C4-2B (cell line): ENCODE measurements around the gene NBPF1.
"Not testable (repeated sequence)": the region's sequence is repeated elsewhere in the genome, so short reads cannot be mapped to it uniquely, and the experiment has no call there.

Source experiments
- ZFX ChIP-seq: fragments of 450-650 bp; IDR thresholded peaks from 2 replicates; pipeline ENCODE4 v1.6.1; 2017
- TF ChIP-seq, protein P1 (sequence below): fragments of 450-650 bp; conservative IDR thresholded peaks from 2 replicates; pipeline ENCODE4 v1.5.1; 2017; ENCODE audit warnings: mild to moderate bottlenecking

DNA sequence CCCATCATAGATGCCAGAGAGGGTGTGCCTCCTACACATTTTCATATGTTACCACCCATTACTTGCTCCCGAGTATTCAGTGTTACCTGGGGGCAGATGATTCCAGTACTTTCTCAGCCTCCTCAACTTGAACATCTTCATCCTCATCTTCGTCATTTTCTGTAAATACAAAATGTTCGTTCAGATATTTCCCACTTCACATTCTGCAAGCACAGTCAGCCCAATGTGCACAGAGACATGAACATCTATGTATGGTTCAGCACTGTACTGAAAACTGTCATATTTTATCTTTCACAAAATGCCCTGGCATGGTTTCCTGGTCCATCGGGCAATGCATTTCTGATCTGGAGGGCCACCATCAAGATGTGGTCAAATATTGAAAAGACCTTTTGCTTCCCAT, 25.7 kb downstream of the NBPF1 start:
- TF ChIP-seq, protein P1, sequence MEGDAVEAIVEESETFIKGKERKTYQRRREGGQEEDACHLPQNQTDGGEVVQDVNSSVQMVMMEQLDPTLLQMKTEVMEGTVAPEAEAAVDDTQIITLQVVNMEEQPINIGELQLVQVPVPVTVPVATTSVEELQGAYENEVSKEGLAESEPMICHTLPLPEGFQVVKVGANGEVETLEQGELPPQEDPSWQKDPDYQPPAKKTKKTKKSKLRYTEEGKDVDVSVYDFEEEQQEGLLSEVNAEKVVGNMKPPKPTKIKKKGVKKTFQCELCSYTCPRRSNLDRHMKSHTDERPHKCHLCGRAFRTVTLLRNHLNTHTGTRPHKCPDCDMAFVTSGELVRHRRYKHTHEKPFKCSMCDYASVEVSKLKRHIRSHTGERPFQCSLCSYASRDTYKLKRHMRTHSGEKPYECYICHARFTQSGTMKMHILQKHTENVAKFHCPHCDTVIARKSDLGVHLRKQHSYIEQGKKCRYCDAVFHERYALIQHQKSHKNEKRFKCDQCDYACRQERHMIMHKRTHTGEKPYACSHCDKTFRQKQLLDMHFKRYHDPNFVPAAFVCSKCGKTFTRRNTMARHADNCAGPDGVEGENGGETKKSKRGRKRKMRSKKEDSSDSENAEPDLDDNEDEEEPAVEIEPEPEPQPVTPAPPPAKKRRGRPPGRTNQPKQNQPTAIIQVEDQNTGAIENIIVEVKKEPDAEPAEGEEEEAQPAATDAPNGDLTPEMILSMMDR, result not testable (repeated sequence)
- TF ChIP-seq ZFX, result not testable (repeated sequence)
